PC-9 (cell line): ENCODE data around the gene C11orf86. TPM values are rescaled to one million over a fixed set of nuclear protein-coding genes. Genes with fewer than 3 reads are reported as not detected.

Experiments
- BruUV-seq: library from RNA; stranded (reverse); fragments of 400-500 nt; replicated peaks from 2 replicates; lab custom pipeline; 2021; lab: Mats Ljungman, UMichigan
- CTCF ChIA-PET: fragments of 300-600 bp; sonication (Branson Sonifier 250); formaldehyde crosslinking; loops from one replicate; lab custom pipeline; 2022; ENCODE audit warnings: antibody characterized with exemption; lab: Charles Lee
- POLR2A ChIA-PET: fragments of 300-600 bp; sonication (Branson Sonifier 250); formaldehyde crosslinking; loops from one replicate; lab custom pipeline; 2022; ENCODE audit warnings: antibody characterized with exemption; ENCODE audit not compliant: unreplicated experiment; lab: Charles Lee
- DNase-seq, 2 experiments: peaks; one replicate each; pipeline versions ENCODE4 v3.0.0 to v3.0.0-alpha.2; 2015 to 2022; ENCODE audit warnings: mixed read lengths in 1 of 2
- H2AFZ ChIP-seq: fragments of 200-600 bp; sonication (generic); 2 replicates; pipeline ENCODE4 v1.8.1; 2017; ENCODE audit warnings: antibody characterized with exemption
- H3F3A ChIP-seq: fragments of 200-600 bp; sonication (generic); 2 replicates; pipeline ENCODE4 v1.8.1; 2017; ENCODE audit warnings: antibody characterized with exemption, mild to moderate bottlenecking, low read depth; ENCODE audit not compliant: insufficient read depth
- H3K27ac ChIP-seq: fragments of 200-600 bp; sonication (generic); 2 replicates; pipeline ENCODE4 v1.6.1; 2016; ENCODE audit warnings: mixed run types
- H3K27me3 ChIP-seq: fragments of 200-600 bp; sonication (generic); 2 replicates; pipeline ENCODE4 v1.6.1; 2016; ENCODE audit warnings: low read depth, mixed run types; ENCODE audit not compliant: insufficient read depth
- H3K36me3 ChIP-seq: fragments of 200-600 bp; sonication (generic); 2 replicates; pipeline ENCODE4 v1.6.1; 2016; ENCODE audit warnings: low read depth, mixed run types
- H3K4me1 ChIP-seq: fragments of 200-600 bp; sonication (generic); replicated peaks from 2 replicates; pipeline ENCODE4 v1.6.1; 2016; ENCODE audit warnings: mixed run types; ENCODE audit not compliant: insufficient read depth
- H3K4me2 ChIP-seq: fragments of 200-600 bp; sonication (generic); 2 replicates; pipeline ENCODE4 v1.6.1; 2017; ENCODE audit warnings: mixed run types
- H3K4me3 ChIP-seq: fragments of 200-600 bp; sonication (generic); 2 replicates; pipeline ENCODE4 v1.6.1; 2016; ENCODE audit warnings: mixed run types
- H3K79me2 ChIP-seq: fragments of 200-600 bp; sonication (generic); 2 replicates; pipeline ENCODE4 v1.6.1; 2017; ENCODE audit warnings: low read depth, mixed run types
- H3K9me2 ChIP-seq: fragments of 200-600 bp; sonication (generic); 2 replicates; pipeline ENCODE4 v1.8.1; 2017; ENCODE audit warnings: mild to moderate bottlenecking; ENCODE audit not compliant: insufficient read depth
- H3K9me3 ChIP-seq: fragments of 200-600 bp; sonication (generic); 2 replicates; pipeline ENCODE4 v1.8.1; 2016; ENCODE audit warnings: low read depth; ENCODE audit not compliant: insufficient read depth
- H4K20me1 ChIP-seq: fragments of 200-600 bp; sonication (generic); 2 replicates; pipeline ENCODE4 v1.8.1; 2017; ENCODE audit not compliant: insufficient read depth
- CTCF ChIP-seq: fragments of 200-600 bp; sonication (generic); conservative IDR thresholded peaks from 2 replicates; pipeline ENCODE4 v1.6.1; 2017; ENCODE audit warnings: mixed run types, antibody characterized with exemption, mild to moderate bottlenecking, moderate library complexity
- EZH2 ChIP-seq: fragments of 200-600 bp; sonication (generic); IDR thresholded peaks from 2 replicates; pipeline ENCODE4 v1.8.0; 2017; ENCODE audit warnings: antibody characterized with exemption, low read depth
- intact Hi-C: fragments of 100-400 bp; cut with micrococcal nuclease; formaldehyde crosslinking; loops from one replicate; pipeline ENCODE4 v1.10.0; 2022; ENCODE audit not compliant: unreplicated experiment
- total RNA-seq: library from RNA; stranded (reverse); gene quantifications from 2 replicates; pipeline ENCODE4 v1.2.3, GENCODE V29; 2021

C11orf86 gene
- total RNA-seq, 1 experiment from 2014 or later, result not detected

GRCh38 chr11:66964495-66964894 lies 10.6 kb upstream of the C11orf86 start:
- Histone ChIP-seq H3K79me2 (no peaks in the 10 kb centered on the region), H3K27ac (no peak overlapping the region), H4K20me1 (no peaks in the 10 kb centered on the region), H3K9me2 (no peaks in the 10 kb centered on the region), H3K9me3 (no peaks in the 10 kb centered on the region), H2AFZ (no peak overlapping the region), H3K4me2 (no peak overlapping the region), H3K4me1 (peaks cover 19% of the 10 kb centered on the region), H3K27me3 (no peaks in the 10 kb centered on the region), H3K4me3 (no peak overlapping the region), H3K36me3 (no peaks in the 10 kb centered on the region), H3F3A (peaks cover 9% of the 10 kb centered on the region; the same call in 1 of the 2 replicates)
- POLR2A ChIA-PET, result no interaction called here
- TF ChIP-seq CTCF (no peak), EZH2 (no peak)
- intact Hi-C loops, result no loop called here
- no peak for DNase-seq
- CTCF ChIA-PET, result interaction anchor here (0.7 kb wide), 1 partner anchor 61 kb away, joined by 8 read pairs; no protein-coding TSS in a partner anchor
- no TSS peak for BruUV-seq

GRCh38 chr11:66966351-66966750 lies 8.8 kb upstream of the C11orf86 start:
- ChIA-PET POLR2A (interaction anchor here (0.6 kb wide), 1 partner anchor 89 kb away, joined by 3 read pairs; no protein-coding TSS in a partner anchor), CTCF (interaction anchor here (0.9 kb wide), 1 partner anchor 56 kb away, joined by 4 read pairs; no protein-coding TSS in a partner anchor)
- Histone ChIP-seq H3K36me3 (no peaks in the 10 kb centered on the region), H3K4me1 (peaks cover 35% of the 10 kb centered on the region), H3K9me2 (no peaks in the 10 kb centered on the region), H3K4me2 (no peak overlapping the region), H3F3A (peaks cover 25% of the 10 kb centered on the region), H2AFZ (no peak overlapping the region), H3K27ac (no peak overlapping the region), H4K20me1 (no peaks in the 10 kb centered on the region), H3K27me3 (no peaks in the 10 kb centered on the region), H3K9me3 (no peaks in the 10 kb centered on the region), H3K4me3 (no peak overlapping the region), H3K79me2 (no peaks in the 10 kb centered on the region)
- intact Hi-C loops, result no loop called here
- no TSS peak for BruUV-seq
- DNase-seq, result no peak
- TF ChIP-seq CTCF, result no peak
- no peak for TF ChIP-seq EZH2

GRCh38 chr11:66967670-66968425 lies 7.3 kb upstream of the C11orf86 start:
- ChIA-PET CTCF (interaction anchor here (0.6 kb wide), 1 partner anchor 54 kb away, joined by 4 read pairs; no protein-coding TSS in a partner anchor), POLR2A (no interaction called here)
- BruUV-seq, result no TSS peak
- H3K9me2 ChIP-seq, result no peaks in the 10 kb centered on the region
- H3K4me2 ChIP-seq, result no peak overlapping the region
- H3K79me2 ChIP-seq, result no peaks in the 10 kb centered on the region
- intact Hi-C loops, result no loop called here
- no peak for DNase-seq
- H3K27me3 ChIP-seq, result no peaks in the 10 kb centered on the region
- no peaks in the 10 kb centered on the region for H4K20me1 ChIP-seq
- peaks cover 50% of the 10 kb centered on the region for H3K4me1 ChIP-seq
- no peaks in the 10 kb centered on the region for H3K9me3 ChIP-seq
- H2AFZ ChIP-seq, result no peak overlapping the region
- no peak overlapping the region for H3K4me3 ChIP-seq
- peak overlapping the region; percentile 26; the same call in 1 of the 2 replicates for H3K27ac ChIP-seq
- TF ChIP-seq EZH2 (no peak), CTCF (no peak)
- H3F3A ChIP-seq, result peaks cover 40% of the 10 kb centered on the region
- no peaks in the 10 kb centered on the region for H3K36me3 ChIP-seq
